DOHH2 (cell line): ENCODE results near the gene CTAGE9.

Experiments
- CTCF ChIP-seq: fragments of 200-600 bp; sonication (generic); IDR thresholded peaks from one replicate; pipeline ENCODE4 v1.5.1; 2014; ENCODE audit warnings: antibody characterized with exemption, mild to moderate bottlenecking, low read depth, low read length; ENCODE audit not compliant: poor library complexity, severe bottlenecking
- EZH2phosphoT487 ChIP-seq: fragments of 200-600 bp; sonication (generic); IDR thresholded peaks from 2 replicates; pipeline ENCODE4 v1.6.1; 2017; ENCODE audit warnings: borderline replicate concordance, mild to moderate bottlenecking, antibody characterized with exemption, low read length, moderate library complexity, mixed read lengths

GRCh38 chr6:131747821-131748353, 37.1 kb upstream of the CTAGE9 start:
- no peak for TF ChIP-seq EZH2phosphoT487
- no peak for TF ChIP-seq CTCF
